ENCODE results near the gene SPEF1. TPM values are rescaled to one million over a fixed set of nuclear protein-coding genes. Genes with fewer than 3 reads are reported as not detected.

The SPEF1 gene
- total RNA-seq, 4 donors from 2014 or later: 0.13 to 2.5 (median 2.0) TPM

GRCh38 chr20:3804781-3805180, 23.5 kb upstream of the SPEF1 start:
- no peaks in the 10 kb centered on the region for H3K27me3 ChIP-seq
- peaks cover 32 to 40% of the 10 kb centered on the region in 2 donors for H3K4me1 ChIP-seq
- intact Hi-C loops (cut with DNase I): no loop called here
- no peak for DNase-seq
- TF ChIP-seq CTCF (IDR thresholded peaks at IDR 0.05) (no peak), POLR2A (IDR thresholded peaks at IDR 0.05) (no peak)
- no peak overlapping the region for H3K4me3 ChIP-seq (replicated peaks in 1 of 3)
- WGBS, 2 donors: 92% methylated on average over 8 to 10 of the region's 11 CpGs
- H3K9me3 ChIP-seq: no peaks in the 10 kb centered on the region
- peaks cover 20 to 40% of the 10 kb centered on the region in 2 donors for H3K36me3 ChIP-seq
- peak overlapping the region in 2 of 3 donors; percentile 98 to 99 for H3K27ac ChIP-seq

- WGBS, 2 donors: 90 to 93% methylated on average over 3 to 11 of the region's 11 CpGs
- TF ChIP-seq CTCF (IDR thresholded peaks at IDR 0.05): no peak
- TF ChIP-seq POLR2A (IDR thresholded peaks at IDR 0.05): no peak
- Histone ChIP-seq H3K9me3 (no peaks in the 10 kb centered on the region), H3K4me1 (peaks cover 32 to 41% of the 10 kb centered on the region in 2 donors), H3K27ac (peak overlapping the region in 1 of 3 donors; percentile 99), H3K27me3 (no peaks in the 10 kb centered on the region), H3K36me3 (peaks cover 20 to 40% of the 10 kb centered on the region in 2 donors), H3K4me3 (replicated peaks in 1 of 3) (no peak overlapping the region)
- intact Hi-C loops (cut with DNase I): no loop called here
- DNase-seq: no peak
Measured at GRCh38 chr20:3804254-3804751, 23.1 kb upstream of the SPEF1 start.

DNA sequence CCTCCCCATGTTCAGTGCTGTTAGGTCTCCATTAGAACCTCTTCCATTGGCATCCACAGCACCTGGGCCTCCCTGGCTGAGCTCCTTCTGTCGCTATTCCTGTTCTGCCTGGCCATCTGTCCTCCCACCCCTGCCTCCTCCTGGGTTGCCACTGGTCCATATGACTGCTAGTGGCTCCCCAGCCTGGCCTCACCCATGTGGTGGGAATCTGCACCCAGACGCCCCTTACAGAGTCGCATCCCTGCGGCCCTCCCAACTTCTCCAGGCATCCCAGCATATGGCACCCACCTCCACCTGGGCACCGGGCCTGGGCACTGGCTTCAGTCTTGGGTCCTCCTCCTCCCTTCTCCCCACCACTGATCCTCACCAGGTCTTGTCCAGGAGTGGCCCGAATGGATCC, 22.6 kb upstream of the SPEF1 start:
- Histone ChIP-seq H3K27ac (no peak overlapping the region), H3K4me3 (replicated peaks in 1 of 3) (no peak overlapping the region), H3K27me3 (no peaks in the 10 kb centered on the region), H3K4me1 (peaks cover 32 to 44% of the 10 kb centered on the region in 2 donors), H3K9me3 (no peaks in the 10 kb centered on the region), H3K36me3 (peaks cover 20 to 40% of the 10 kb centered on the region in 2 donors)
- DNase-seq: no peak
- 86 to 98% methylated on average over 6 of the region's 6 CpGs for WGBS, 2 donors
- intact Hi-C loops (cut with DNase I): no loop called here
- TF ChIP-seq CTCF (IDR thresholded peaks at IDR 0.05) (no peak), POLR2A (IDR thresholded peaks at IDR 0.05) (no peak)

DNA sequence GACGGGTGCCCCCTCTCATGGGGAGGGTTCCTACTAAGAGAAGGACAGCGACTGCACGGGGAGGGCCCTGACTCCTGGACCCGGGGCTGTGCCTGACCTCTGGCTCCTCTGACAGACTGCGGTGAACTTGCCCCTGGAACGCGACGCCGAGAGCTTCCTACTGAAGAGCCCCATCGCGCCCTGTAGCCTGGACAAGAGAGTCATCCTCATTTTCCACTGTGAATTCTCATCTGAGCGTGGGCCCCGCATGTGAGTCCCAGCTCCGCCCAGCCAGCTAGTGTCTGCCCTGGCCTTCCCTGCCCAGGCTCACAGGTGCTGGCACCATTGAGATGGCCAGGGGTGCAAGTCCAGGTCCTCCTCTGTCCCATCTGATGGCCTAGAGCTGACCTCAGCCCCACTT, 22.0 kb upstream of the SPEF1 start:
- no peaks in the 10 kb centered on the region for H3K27me3 ChIP-seq
- no peak overlapping the region for H3K4me3 ChIP-seq (replicated peaks in 1 of 3)
- no peak overlapping the region for H3K27ac ChIP-seq
- H3K36me3 ChIP-seq: peaks cover 20 to 40% of the 10 kb centered on the region in 2 donors
- DNase-seq: no peak
- TF ChIP-seq POLR2A (IDR thresholded peaks at IDR 0.05): no peak
- no peak for TF ChIP-seq CTCF (IDR thresholded peaks at IDR 0.05)
- no peaks in the 10 kb centered on the region for H3K9me3 ChIP-seq
- intact Hi-C loops (cut with DNase I): no loop called here
- 90 to 94% methylated on average over 7 to 9 of the region's 14 CpGs for WGBS, 2 donors
- peaks cover 29 to 39% of the 10 kb centered on the region in 2 donors for H3K4me1 ChIP-seq

DNA sequence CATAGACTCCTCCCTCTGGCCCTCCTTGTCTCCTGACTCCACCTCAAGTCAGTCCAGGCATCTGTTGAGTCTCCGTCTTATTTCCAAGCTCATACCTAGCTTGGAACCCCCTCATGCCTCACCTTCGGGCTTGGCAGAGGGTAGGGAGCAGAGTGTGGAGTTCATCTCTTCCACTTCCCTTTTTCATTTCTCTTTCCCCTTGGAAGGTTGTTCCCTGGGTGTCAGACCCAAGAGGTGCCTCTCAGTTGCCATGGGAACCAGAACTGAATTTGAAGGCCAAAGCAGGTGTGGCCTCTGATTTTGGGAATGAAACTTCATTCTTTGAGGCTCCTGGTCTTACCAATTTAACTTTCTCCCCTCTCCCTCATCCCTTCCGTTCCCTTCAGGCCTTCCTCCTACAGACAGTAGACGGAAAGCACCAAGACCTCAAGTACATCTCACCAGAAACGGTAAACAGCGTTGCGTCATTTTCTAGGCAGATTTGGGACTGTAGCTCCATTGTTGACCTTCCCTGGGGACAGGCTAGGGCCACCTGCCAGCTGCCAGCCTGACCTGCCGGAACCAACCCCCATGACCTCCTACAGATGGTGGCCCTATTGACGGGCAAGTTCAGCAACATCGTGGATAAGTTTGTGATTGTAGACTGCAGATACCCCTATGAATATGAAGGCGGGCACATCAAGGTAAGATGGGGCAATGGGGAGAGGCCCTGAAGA, 21.4 kb upstream of the SPEF1 start:
- Histone ChIP-seq H3K27me3 (no peaks in the 10 kb centered on the region), H3K9me3 (no peaks in the 10 kb centered on the region), H3K27ac (no peak overlapping the region), H3K36me3 (peaks cover 20 to 40% of the 10 kb centered on the region in 2 donors), H3K4me3 (replicated peaks in 1 of 3) (no peak overlapping the region), H3K4me1 (peaks cover 23 to 34% of the 10 kb centered on the region in 2 donors)
- intact Hi-C loops (cut with DNase I): no loop called here
- 93 to 95% methylated on average over 9 to 11 of the region's 11 CpGs for WGBS, 2 donors
- TF ChIP-seq CTCF (IDR thresholded peaks at IDR 0.05): no peak
- no peak for TF ChIP-seq POLR2A (IDR thresholded peaks at IDR 0.05)
- no peak for DNase-seq
